ENCODE measurements around the gene DOCK1.
"Not testable (repeated sequence)": the region's sequence is repeated elsewhere in the genome, so short reads cannot be mapped to it uniquely, and the experiment has no call there.

The DOCK1 gene

DNA sequence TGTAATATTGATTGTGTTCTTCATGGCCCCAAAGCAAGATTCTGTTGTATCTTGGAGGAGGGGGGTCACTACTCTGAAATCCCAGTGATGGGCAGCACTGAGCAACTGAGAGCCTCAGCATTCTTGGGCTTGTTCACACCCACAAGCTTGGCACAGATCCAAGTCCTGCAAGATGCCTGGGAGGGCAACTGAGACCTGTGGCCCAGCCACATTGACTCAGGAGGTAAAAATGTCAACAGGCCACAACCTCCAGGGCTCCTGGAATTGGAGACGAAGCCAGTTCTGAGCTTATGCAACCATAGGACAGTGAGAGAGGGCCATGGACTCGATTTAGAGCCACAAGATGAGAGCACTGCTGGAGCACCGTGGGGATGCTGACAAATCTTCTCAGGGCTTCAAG is 3.1 kb upstream of the DOCK1 start:
- no peak for DNase-seq (ENCODE audit: extremely low read depth in 1 of 2, low read depth in 1 of 2)

DNA sequence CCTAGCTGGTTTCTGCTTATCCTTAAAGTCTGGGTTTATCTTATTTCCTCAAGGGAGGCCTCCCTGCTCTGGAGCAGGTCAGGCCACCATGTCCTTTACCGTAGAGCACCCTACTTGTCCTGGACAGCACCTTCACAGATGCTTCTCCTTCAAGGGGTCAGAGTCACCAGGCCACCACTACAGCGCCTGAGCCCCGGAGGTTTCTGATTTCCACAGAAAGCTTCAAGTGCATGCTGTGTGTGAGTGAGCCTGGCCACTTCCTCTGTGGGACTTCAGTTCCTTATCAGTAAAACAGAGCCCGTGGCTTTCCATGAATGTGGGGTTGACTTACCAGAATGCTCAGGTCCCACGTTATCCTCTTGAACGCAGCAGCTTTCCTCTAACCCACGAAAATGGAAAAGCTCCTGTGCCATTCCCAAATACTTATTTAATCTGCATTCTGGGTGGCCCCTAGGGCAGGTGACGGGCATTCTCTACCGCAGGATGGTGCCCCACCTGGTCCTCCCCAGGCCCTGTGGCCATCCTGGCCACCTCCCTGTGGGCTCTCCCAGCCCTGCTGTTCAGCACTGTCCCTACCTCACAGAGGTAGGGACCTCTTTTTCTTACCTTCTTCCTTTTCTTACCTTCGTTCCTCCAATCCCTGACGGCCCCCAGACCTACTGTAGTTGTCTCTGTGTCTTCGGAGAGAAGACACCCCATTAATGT is 1.4 kb upstream of the DOCK1 start:
- DNase-seq (ENCODE audit: extremely low read depth in 1 of 2, low read depth in 1 of 2) = no peak

- no peak for DNase-seq (ENCODE audit: extremely low read depth in 1 of 2, low read depth in 1 of 2)
Measured at GRCh38 chr10:126904516-126904817, 761 bp upstream of the DOCK1 start.

DNA sequence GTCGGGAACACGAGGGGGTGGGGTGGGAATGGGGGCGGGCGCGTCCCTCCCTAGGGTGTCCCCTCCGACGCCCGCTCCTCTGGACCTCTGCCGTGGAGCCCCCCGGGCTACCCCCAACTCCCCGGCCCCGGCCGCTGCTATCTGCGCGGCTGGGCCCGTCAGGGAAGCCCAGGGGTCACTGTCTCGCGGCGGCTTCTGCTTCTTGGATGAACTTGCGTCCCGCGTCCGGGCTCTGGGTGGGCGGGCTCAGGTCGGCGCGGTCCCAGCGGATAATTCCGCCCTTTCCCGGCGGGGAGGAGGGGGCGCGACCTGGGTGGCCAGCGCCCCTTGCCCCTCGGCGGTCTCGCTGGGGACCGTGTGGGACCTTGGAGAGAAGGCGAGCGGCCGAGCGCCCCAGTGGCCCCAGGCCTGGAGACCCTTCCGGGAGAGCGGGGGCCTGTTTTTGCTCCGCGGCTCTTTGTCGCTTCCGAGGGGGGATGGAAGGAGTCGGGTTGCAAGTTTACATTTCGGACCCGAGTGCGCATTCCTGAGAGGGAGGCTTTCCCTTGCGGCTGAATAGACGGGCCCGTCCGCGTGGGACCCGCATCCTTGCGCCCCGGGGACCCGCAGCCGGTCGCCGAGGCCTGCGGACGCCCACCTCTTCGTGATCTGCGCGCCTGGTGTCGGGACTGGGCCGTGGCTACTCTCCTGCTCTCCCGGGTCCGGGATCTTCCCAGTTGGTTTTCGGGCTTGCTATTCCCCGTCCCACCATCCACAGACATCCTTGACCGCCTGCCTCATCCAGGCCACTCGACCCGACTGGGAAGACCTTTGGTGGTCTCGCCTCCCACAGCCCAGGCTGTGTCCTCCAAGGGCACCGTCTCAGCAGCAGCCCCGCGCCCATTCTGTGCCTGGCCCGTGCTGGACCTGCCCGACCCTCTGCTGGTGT is 812 bp downstream of the DOCK1 start:
- no peak for DNase-seq (ENCODE audit: extremely low read depth in 1 of 2, low read depth in 1 of 2)

- no peak for DNase-seq (ENCODE audit: extremely low read depth in 1 of 2, low read depth in 1 of 2)
Measured at GRCh38 chr10:126906704-126907422, 1.6 kb downstream of the DOCK1 start.

GRCh38 chr10:126907423-126907970 is 2.3 kb downstream of the DOCK1 start:
- DNase-seq (ENCODE audit: extremely low read depth in 1 of 2, low read depth in 1 of 2) = no peak

DNA sequence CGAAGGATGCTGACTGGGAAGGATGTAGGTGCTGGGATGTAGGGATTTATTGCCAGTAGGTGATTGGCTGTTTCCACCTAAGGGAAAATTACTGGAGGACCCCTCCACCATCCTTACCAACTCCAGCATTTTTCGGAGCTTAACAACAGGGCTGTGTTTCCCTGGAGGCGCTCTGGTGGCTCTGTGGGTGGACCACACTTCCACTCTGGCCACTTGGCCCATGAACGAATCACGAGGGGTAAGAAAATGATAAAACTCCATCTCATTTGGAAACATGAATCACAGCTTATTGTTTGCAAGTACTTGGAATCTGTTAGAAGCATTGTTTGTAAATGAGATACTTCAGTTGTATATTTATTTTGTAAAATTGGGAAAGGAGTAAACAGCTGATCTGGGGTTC is 3.0 kb downstream of the DOCK1 start:
- DNase-seq (ENCODE audit: extremely low read depth in 1 of 2, low read depth in 1 of 2) = no peak

GRCh38 chr10:126908729-126909128 is 3.5 kb downstream of the DOCK1 start:
- DNase-seq (ENCODE audit: extremely low read depth in 1 of 2, low read depth in 1 of 2) = no peak

- DNase-seq (ENCODE audit: extremely low read depth in 1 of 2, low read depth in 1 of 2) = no peak
Measured at GRCh38 chr10:126909147-126909546, 3.9 kb downstream of the DOCK1 start.

DNA sequence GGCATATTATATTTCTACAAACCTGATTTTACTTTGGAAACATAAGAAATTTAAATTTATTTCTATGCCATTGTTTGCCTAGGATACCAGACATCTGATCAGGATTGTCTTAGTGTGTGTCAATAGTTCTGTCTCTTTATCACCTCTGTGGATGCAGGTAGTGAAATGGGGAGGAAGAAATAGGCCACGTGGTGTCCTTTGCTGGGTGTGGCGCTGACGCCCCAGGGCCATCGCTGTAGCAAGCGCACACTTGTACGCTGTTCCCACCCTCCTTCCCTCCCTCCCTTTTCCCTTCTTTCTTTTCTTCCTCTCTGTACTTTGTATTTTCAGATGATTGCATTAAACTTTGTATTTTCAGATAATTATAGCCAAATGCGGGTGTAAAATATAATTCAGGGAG is 5.0 kb downstream of the DOCK1 start:
- no peak for DNase-seq (ENCODE audit: extremely low read depth in 1 of 2, low read depth in 1 of 2)

DNA sequence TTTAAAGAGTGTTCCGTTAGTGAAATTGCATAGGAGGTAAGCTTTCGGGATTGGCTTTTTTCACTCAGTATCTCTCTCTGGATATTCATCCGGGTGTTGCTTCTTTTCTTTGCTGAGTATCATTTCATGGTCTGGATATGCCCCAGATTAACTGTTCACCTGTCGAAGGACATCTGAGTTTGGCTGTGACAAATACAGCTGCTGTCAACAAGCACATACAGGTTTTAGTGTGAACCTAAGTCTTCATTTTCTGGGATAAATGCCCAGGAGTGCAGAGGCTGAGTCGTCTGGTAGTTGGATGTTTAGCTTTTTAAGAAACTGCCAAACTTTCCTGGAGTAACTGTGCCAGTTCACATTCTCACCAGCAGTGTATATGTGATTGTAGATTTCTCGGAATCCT is 5.6 kb downstream of the DOCK1 start:
- DNase-seq (ENCODE audit: extremely low read depth in 1 of 2, low read depth in 1 of 2) = no peak

- no peak for DNase-seq (ENCODE audit: extremely low read depth in 1 of 2, low read depth in 1 of 2)
Measured at GRCh38 chr10:126911301-126911700, 6.1 kb downstream of the DOCK1 start.

DNA sequence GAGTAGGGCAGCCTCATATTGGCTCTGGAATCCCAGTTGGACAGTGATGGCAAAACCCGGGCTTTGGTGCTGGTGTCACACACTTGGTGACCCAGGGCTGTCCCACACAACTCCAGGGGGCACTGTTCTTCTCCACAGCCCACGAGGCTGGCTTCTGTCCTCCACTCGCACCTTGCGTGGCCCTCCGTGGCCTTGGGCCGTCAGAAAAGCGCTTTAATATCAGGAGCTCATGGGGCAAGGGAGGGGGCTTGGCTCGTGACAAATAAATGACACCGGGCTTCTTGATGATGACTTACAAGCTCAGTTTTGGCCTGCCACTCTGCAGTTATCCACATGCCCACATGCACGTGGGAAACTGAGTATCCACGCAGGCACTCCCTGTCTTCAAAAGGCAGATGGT is 8.1 kb downstream of the DOCK1 start:
- no peak for DNase-seq (ENCODE audit: extremely low read depth in 1 of 2, low read depth in 1 of 2)

GRCh38 chr10:126914561-126914960 is 9.3 kb downstream of the DOCK1 start:
- no peak for DNase-seq (ENCODE audit: extremely low read depth in 1 of 2, low read depth in 1 of 2)

DNA sequence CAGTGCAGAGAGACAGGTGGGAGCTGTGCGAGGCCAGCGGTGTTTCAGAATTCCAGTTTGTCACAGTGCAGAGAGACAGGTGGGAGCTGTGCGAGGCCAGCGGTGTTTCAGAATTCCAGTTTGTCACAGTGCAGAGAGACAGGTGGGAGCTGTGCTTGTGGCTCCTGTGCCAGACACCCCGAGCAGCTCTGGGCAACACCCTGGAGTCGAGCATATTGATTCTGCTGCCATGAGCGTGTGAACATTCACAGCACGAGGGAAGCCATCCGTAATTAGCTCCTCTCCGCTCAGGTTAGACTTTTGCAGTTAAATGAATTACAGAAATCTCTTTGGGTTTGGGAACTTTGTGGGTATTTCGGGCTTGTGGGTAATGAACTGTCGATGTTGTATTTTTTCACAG is 11.7 kb downstream of the DOCK1 start:
- DNase-seq (ENCODE audit: extremely low read depth in 1 of 2, low read depth in 1 of 2) = not testable (repeated sequence)

GRCh38 chr10:126917375-126917774 is 12.1 kb downstream of the DOCK1 start:
- DNase-seq (ENCODE audit: extremely low read depth in 1 of 2, low read depth in 1 of 2) = no peak

GRCh38 chr10:126917975-126918908 is 13.0 kb downstream of the DOCK1 start:
- no peak for DNase-seq (ENCODE audit: extremely low read depth in 1 of 2, low read depth in 1 of 2)

- no peak for DNase-seq (ENCODE audit: extremely low read depth in 1 of 2, low read depth in 1 of 2)
Measured at GRCh38 chr10:126919426-126919825, 14.2 kb downstream of the DOCK1 start.

GRCh38 chr10:126921162-126921561 is 15.9 kb downstream of the DOCK1 start:
- DNase-seq (ENCODE audit: extremely low read depth in 1 of 2, low read depth in 1 of 2) = no peak

DNA sequence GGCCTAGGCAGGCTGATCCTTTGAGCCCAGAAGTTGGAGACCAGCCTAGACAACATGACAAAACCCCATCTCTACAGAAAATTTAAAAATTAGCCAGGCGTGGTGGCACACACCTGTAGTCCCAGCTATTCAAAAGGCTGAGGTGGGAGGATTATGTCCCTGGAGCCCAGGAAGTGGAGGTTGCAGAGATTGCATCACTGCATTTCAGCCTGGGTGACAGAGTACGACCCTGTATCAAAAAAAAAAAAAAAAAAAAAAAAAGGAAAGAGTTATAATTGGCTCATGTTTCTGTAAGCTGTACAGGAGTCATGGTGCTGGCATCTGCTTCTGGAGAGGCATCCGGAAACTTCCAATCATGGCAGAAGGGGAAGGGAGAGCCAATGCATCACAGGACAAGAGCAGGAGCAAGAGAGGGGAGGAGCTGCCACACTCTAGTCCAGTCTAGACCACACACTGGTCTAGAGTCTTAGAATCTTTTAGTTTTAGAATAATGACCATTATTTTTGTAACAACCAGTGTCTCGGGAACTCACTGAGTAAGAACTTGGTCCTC is 16.8 kb downstream of the DOCK1 start:
- DNase-seq (ENCODE audit: extremely low read depth in 1 of 2, low read depth in 1 of 2) = no peak
